SK-N-SH (cell line): ENCODE measurements around the gene CRB1.

ENCODE experiments used
- CHD2 ChIP-seq: fragments of 150-350 bp; IDR thresholded peaks from 2 replicates; pipeline ENCODE4 v1.6.1; 2018; ENCODE audit warnings: low read length; ENCODE audit not compliant: partially characterized antibody
- EP300 ChIP-seq, 2 experiments: IDR thresholded peaks; 2 replicates each; pipeline versions ENCODE4 v1.4.0 to v1.6.1; 2012; ENCODE audit warnings: borderline replicate concordance in 1 of 2, low read depth in 1 of 2, low read length in 1 of 2
- IRF3 ChIP-seq: fragments of 150-350 bp; IDR thresholded peaks from 2 replicates; pipeline ENCODE4 v1.6.1; 2016; ENCODE audit warnings: mild to moderate bottlenecking, low read depth, low read length
- POLR2AphosphoS5 ChIP-seq: IDR thresholded peaks from 2 replicates; pipeline ENCODE4 v1.6.1; 2012; ENCODE audit warnings: low read depth, low read length
- SMC3 ChIP-seq: IDR thresholded peaks from 2 replicates; pipeline ENCODE4 v1.6.1; 2012; ENCODE audit warnings: low read depth, low read length, improper control_type of control experiment
- TAF1 ChIP-seq: IDR thresholded peaks from 2 replicates; pipeline ENCODE4 v1.6.1; 2012; ENCODE audit warnings: low read depth, mild to moderate bottlenecking, low read length, moderate library complexity, borderline replicate concordance
- USF2 ChIP-seq: fragments of 150-350 bp; IDR thresholded peaks from 2 replicates; pipeline ENCODE4 v1.6.1; 2017; ENCODE audit warnings: antibody characterized with exemption, low read length, low read depth, borderline replicate concordance
- YY1 ChIP-seq: IDR thresholded peaks from 2 replicates; pipeline ENCODE4 v1.4.0; 2012; ENCODE audit warnings: low read depth, mild to moderate bottlenecking

- TF ChIP-seq YY1: no peak
- no peak for TF ChIP-seq USF2
- TF ChIP-seq IRF3: no peak
- no peak for TF ChIP-seq TAF1
- no peak for TF ChIP-seq EP300 (IDR thresholded peaks at IDR 0.05; ENCODE audit: borderline replicate concordance in 1 of 2, low read depth in 1 of 2, low read length in 1 of 2)
- no peak for TF ChIP-seq POLR2AphosphoS5
- no peak for TF ChIP-seq CHD2
- TF ChIP-seq SMC3: no peak
These were observed 45.7 kb downstream of the CRB1 start for GRCh38 chr1:197313713-197314112.
